Heart left ventricle (tissue), 13 donors: ENCODE data around the gene EIF3A.

Source experiments
- POLR2A ChIP-seq, 2 donors: fragments of 450-650 bp; IDR thresholded peaks; one replicate each; pipeline ENCODE4 v1.6.1; 2017; ENCODE audit warnings: antibody characterized with exemption in 2 of 2, mild to moderate bottlenecking in 2 of 2, moderate library complexity in 2 of 2
- TF ChIP-seq, protein P1 (sequence below), 12 donors: fragments of 200-600 bp; sonication (generic) in 4 of 12; IDR thresholded peaks; one replicate each; pipeline versions ENCODE4 v1.5.0 to v1.8.0; 2018 to 2022; ENCODE audit warnings: antibody characterized with exemption in 12 of 12, mild to moderate bottlenecking in 5 of 12
- donor health status: ischemic (EF 13 %, LVEDD 7.1; RV severe dilation, severe dysfunction).
- donor health status: DM: no; HTN: yes; CAD: no.
- donor health status: DM: no; HTN: no; CAD: no.
- donor health status: ischemic (EF 25% LVEDD 6.9; RV normal size, moderate dysfunction).
- donor health status: ischemic (EF 25% LVEDD 5.7; RV mildly dilated, moderate dysfunction).
- donor health status: ischemic (EF 35%, LVEDD 5.7; RV mildly dilated, moderate dysfunction).
- donor health status: nonischemic (EF 11% LVEDD 7.7; RV severe dilation, severe dysfunction).
- donor health status: DM: yes; HTN: yes; CAD: no.
- donor health status: PGD.
- donor health status: ischemic (EF 29% LVEDD 5.4; RV normal size, mild dysfunction).
- donor health status: nonischemic (EF 23%, LVEDD 6.1; RV moderate dilation, normal function).

DNA sequence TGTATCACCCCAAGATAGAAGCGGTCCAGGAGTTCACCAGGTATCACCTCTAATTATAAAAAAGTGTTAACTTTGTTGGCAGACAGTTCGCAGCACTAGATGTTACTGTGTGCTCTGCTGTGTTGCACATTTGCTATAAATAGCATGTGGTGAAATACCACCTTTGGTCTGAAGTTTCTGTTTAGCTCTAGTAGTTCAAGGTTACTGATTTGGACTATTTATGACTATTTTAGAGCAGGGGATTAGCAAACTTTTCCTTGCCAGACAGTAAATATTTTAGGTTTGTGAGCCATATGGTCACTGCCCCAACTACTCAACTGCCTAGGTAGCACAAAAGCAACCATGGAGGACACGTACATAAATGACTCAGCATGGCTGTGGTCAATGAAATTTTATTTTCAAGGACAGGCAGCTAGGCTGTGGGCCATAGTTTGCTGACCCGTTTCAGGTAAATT, 39.8 kb upstream of the EIF3A start:
- TF ChIP-seq, protein P1, sequence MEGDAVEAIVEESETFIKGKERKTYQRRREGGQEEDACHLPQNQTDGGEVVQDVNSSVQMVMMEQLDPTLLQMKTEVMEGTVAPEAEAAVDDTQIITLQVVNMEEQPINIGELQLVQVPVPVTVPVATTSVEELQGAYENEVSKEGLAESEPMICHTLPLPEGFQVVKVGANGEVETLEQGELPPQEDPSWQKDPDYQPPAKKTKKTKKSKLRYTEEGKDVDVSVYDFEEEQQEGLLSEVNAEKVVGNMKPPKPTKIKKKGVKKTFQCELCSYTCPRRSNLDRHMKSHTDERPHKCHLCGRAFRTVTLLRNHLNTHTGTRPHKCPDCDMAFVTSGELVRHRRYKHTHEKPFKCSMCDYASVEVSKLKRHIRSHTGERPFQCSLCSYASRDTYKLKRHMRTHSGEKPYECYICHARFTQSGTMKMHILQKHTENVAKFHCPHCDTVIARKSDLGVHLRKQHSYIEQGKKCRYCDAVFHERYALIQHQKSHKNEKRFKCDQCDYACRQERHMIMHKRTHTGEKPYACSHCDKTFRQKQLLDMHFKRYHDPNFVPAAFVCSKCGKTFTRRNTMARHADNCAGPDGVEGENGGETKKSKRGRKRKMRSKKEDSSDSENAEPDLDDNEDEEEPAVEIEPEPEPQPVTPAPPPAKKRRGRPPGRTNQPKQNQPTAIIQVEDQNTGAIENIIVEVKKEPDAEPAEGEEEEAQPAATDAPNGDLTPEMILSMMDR (IDR thresholded peaks at IDR 0.05) = no peak
- TF ChIP-seq POLR2A (IDR thresholded peaks at IDR 0.05) = no peak
